ENCODE measurements around the gene RBMX. TPM values are rescaled to one million over a fixed set of nuclear protein-coding genes. Genes with fewer than 3 reads are reported as not detected.
A peak's percentile ranks its signal among the peaks of the same experiment; 100 is the strongest.

RBMX gene
- total RNA-seq, 3 donors from 2014 or later (not counting 1 experiment from before 2014, with no cell fraction given), result 171 to 208 (median 174) TPM

DNA sequence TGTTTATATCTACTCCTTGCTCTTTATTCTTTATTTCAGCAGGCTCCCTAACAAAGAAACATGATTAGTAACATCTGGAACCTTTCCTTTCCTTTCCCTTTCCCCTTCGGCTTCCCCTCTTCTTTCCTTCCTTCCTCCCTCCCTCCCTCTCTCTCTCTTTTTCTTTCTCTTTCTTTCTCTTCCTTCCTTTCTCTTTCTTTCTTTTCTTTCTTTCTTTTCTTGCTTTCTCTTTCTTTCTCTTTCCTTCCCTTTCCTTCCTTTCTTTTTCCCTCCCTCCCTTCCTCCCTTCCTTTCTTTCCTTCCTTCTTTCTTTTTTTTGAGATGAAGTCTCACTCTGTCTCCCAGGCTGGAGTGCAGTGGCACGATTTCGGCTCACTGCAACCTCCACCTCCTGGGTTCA lies 30.7 kb upstream of the RBMX start:
- no peak for TF ChIP-seq CTCF (IDR thresholded peaks at IDR 0.05)
- Histone ChIP-seq H3K4me1 (ENCODE audit: control insufficient read depth, insufficient read depth, low read length) (peaks cover 23% of the 10 kb centered on the region), H3K9me3 (ENCODE audit: control insufficient read depth, insufficient read depth, low read length) (no peaks in the 10 kb centered on the region), H3K36me3 (ENCODE audit: control insufficient read depth, insufficient read depth, low read length) (no peaks in the 10 kb centered on the region), H3K4me3 (ENCODE audit: low read length) (no peak overlapping the region), H3K27ac (ENCODE audit: low read length) (no peak overlapping the region), H3K27me3 (ENCODE audit: control insufficient read depth, insufficient read depth, low read length) (no peaks in the 10 kb centered on the region)
- Mint-ChIP-seq H3K9me3 (no peaks in the 10 kb centered on the region), H3K27me3 (ENCODE audit: low read depth in 2 of 2) (no peaks in the 10 kb centered on the region), H3K4me1 (peaks cover 24 to 27% of the 10 kb centered on the region in 2 donors), H3K27ac (peak overlapping the region in 1 of 2 donors; percentile 79), H3K4me3 (peak overlapping the region; percentile 91), H3K36me3 (no peaks in the 10 kb centered on the region)
- ATAC-seq (no peak), DNase-seq (no peak)
- WGBS (ENCODE audit: insufficient coverage), result 57% methylated on average over 1 of the region's 3 CpGs
- intact Hi-C loops (cut with micrococcal nuclease), result no loop called here

DNA sequence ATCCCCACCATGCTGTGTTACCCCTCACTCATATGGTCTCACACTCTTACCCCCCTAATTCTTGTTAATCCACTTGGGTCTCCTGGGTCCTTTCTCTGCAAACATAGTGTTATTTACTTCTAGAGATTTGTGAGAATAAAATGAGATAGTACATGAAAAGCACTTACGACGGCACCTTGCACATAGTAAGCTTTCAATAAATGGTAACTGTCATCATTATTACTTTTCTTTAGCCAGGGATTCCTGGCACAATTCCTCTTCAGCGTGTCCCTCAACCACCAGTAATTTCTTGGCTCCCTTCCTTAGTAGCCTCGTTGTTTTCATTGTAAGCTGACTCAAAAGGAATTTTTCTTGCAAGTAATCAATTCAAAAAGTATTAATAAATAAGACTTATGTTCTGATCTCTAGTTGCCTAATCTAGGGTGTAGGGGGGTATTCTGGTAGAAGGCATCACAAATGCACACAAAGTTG lies 30.1 kb upstream of the RBMX start:
- peak overlapping the region in 1 of 2 donors; percentile 95 for H3K27ac Mint-ChIP-seq
- H3K27ac ChIP-seq (ENCODE audit: low read length), result no peak overlapping the region

DNA sequence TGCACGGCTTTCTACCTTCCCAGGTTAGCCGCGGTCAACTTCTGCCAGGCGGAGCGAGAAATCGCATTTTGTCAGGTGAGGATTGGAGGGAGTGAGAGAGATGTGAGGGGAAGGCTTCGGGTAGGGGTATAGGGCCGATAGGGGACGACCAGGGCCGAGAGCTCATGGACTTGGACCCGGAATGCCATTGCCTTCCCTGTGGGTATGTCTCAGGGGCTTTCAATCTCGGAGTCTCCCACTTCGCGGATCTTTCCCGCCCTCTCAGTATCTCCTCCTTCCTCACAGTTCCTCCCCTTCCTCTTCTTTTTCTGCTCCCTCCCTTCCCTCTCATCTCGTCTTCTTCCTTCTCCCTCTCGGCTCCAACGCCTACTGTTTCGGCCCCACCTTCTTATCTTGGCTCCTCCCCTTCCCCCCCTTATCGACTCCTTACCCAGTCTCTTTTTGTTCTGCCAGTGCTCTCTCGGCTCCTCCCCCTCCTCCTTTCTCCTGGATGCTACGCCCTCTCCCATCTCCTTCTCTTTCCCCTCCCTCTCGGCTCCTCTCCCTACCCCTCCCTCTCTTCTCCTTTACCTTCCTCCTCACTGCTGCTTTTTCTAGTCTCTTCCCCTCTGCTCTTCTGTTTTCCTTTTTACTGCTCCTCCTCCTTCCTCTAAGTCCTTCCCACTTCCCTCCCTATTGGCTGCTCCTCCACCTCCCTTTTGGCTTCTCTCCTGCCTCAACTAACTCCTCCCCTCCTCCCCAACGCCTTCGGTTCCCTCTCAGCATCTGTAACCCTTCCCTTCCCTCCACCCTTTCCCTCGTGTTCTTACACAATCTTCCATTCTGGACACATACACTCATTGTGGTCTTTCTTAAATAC lies 29.4 kb upstream of the RBMX start:
- ATAC-seq, result peak; percentile 63 to 70 (median 64)
- no peaks in the 10 kb centered on the region for H3K9me3 ChIP-seq (ENCODE audit: control insufficient read depth, insufficient read depth, low read length)
- Mint-ChIP-seq H3K4me3 (peak overlapping the region; percentile 91), H3K27ac (peak overlapping the region; percentile 81 to 95), H3K4me1 (peaks cover 24 to 27% of the 10 kb centered on the region in 2 donors), H3K36me3 (no peaks in the 10 kb centered on the region), H3K9me3 (no peaks in the 10 kb centered on the region), H3K27me3 (ENCODE audit: low read depth in 2 of 2) (no peaks in the 10 kb centered on the region)
- H3K36me3 ChIP-seq (ENCODE audit: control insufficient read depth, insufficient read depth, low read length), result no peaks in the 10 kb centered on the region
- no peak for TF ChIP-seq CTCF (IDR thresholded peaks at IDR 0.05)
- DNase-seq, result peak; percentile 31 to 80
- no peaks in the 10 kb centered on the region for H3K27me3 ChIP-seq (ENCODE audit: control insufficient read depth, insufficient read depth, low read length)
- intact Hi-C loops (cut with micrococcal nuclease), result loop anchor here (1.0 kb wide), 1 partner anchor 15 kb away; no protein-coding TSS in a partner anchor
- peak overlapping the region; percentile 88 for H3K27ac ChIP-seq (ENCODE audit: low read length)
- under 1% methylated on average over 26 of the region's 26 CpGs for WGBS (ENCODE audit: insufficient coverage)
- peak overlapping the region; percentile 89 for H3K4me3 ChIP-seq (ENCODE audit: low read length)
- peaks cover 23% of the 10 kb centered on the region for H3K4me1 ChIP-seq (ENCODE audit: control insufficient read depth, insufficient read depth, low read length)

More for the DNA sequence above, 30.1 kb upstream of the RBMX start:
- H3K4me3 ChIP-seq (ENCODE audit: low read length), result no peak overlapping the region
- DNase-seq (no peak), ATAC-seq (no peak)
- no peaks in the 10 kb centered on the region for H3K9me3 ChIP-seq (ENCODE audit: control insufficient read depth, insufficient read depth, low read length)
- Mint-ChIP-seq H3K4me3 (peak overlapping the region; percentile 91), H3K4me1 (peaks cover 24 to 27% of the 10 kb centered on the region in 2 donors), H3K27me3 (ENCODE audit: low read depth in 2 of 2) (no peaks in the 10 kb centered on the region), H3K9me3 (no peaks in the 10 kb centered on the region), H3K36me3 (no peaks in the 10 kb centered on the region)
- no peaks in the 10 kb centered on the region for H3K27me3 ChIP-seq (ENCODE audit: control insufficient read depth, insufficient read depth, low read length)
- H3K36me3 ChIP-seq (ENCODE audit: control insufficient read depth, insufficient read depth, low read length), result no peaks in the 10 kb centered on the region
- peaks cover 23% of the 10 kb centered on the region for H3K4me1 ChIP-seq (ENCODE audit: control insufficient read depth, insufficient read depth, low read length)
- WGBS (ENCODE audit: insufficient coverage), result 63% methylated on average over 4 of the region's 4 CpGs
- intact Hi-C loops (cut with micrococcal nuclease), result no loop called here
- TF ChIP-seq CTCF (IDR thresholded peaks at IDR 0.05), result no peak
